ENCODE results near the gene HLA-DMB. TPM values are rescaled to one million over a fixed set of nuclear protein-coding genes. Genes with fewer than 3 reads are reported as not detected.

Gene HLA-DMB
- total and polyA plus RNA-seq, 10 of the 15 experiments (the other 5 are each of a cell fraction or from before 2014, with no cell fraction given), result 114 to 173 (median 150) TPM

DNA sequence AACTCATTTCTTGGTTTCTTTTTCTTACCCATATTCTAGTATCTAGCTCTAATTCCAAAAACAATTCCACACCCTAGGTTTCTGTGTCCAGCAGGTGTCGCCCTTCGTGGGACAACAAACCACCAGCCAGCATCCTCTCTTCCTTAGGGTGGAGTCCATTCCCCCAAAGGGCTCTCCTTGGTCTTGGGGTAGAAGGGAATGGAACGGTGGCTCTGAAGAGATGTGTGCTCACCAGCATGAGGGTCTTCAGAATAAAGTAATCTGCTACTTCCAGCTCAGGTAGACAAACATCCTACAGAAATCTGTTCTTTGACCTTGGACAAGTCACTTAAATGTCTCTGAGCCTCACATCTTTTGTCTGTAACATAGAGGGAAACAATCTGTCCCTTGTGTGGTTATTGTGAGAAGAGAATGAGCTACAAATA, 7.2 kb downstream of the HLA-DMB start (continued):
- TF ChIP-seq ZNF592 (IDR thresholded peaks at IDR 0.05) (no peak), SREBF2 (IDR thresholded peaks at IDR 0.05; ENCODE audit: low read length) (no peak), GATAD2B (conservative IDR thresholded peaks at IDR 0.05; ENCODE audit: low read depth) (no peak), CBFB (IDR thresholded peaks at IDR 0.05; ENCODE audit: low read depth) (peak; percentile 67; the same call in 1 of the 2 replicates), YBX1 (IDR thresholded peaks at IDR 0.05) (no peak), BMI1 (IDR thresholded peaks at IDR 0.05; ENCODE audit: borderline replicate concordance) (no peak), ZBED1 (IDR thresholded peaks at IDR 0.05; ENCODE audit: borderline replicate concordance) (peak; percentile 66; the same call in 1 of the 2 replicates), EGR1 (IDR thresholded peaks at IDR 0.05; ENCODE audit: borderline replicate concordance in 1 of 2, low read depth in 2 of 2, low read length in 2 of 2) (0 out of 3 replicates have a peak, but pooled peaks of 1 of the 2 experiments have one; percentile 28), KLF5 (IDR thresholded peaks at IDR 0.05; ENCODE audit: partially characterized antibody) (no peak), ZNF24 (IDR thresholded peaks at IDR 0.05) (no peak), YY1 (IDR thresholded peaks at IDR 0.05; ENCODE audit: low read depth, low read length) (peak; percentile 76), SMARCA5 (IDR thresholded peaks at IDR 0.05) (no peak), RCOR1 (conservative IDR thresholded peaks at IDR 0.05; ENCODE audit: low read depth, low read length) (no peak), NBN (IDR thresholded peaks at IDR 0.05) (no peak), SRF (IDR thresholded peaks at IDR 0.05; ENCODE audit: low read depth in 2 of 2, low read length in 2 of 2) (0 out of 4 replicates have a peak, but pooled peaks of 1 of the 2 experiments have one; percentile 19)
- TF ChIP-seq, protein P1, sequence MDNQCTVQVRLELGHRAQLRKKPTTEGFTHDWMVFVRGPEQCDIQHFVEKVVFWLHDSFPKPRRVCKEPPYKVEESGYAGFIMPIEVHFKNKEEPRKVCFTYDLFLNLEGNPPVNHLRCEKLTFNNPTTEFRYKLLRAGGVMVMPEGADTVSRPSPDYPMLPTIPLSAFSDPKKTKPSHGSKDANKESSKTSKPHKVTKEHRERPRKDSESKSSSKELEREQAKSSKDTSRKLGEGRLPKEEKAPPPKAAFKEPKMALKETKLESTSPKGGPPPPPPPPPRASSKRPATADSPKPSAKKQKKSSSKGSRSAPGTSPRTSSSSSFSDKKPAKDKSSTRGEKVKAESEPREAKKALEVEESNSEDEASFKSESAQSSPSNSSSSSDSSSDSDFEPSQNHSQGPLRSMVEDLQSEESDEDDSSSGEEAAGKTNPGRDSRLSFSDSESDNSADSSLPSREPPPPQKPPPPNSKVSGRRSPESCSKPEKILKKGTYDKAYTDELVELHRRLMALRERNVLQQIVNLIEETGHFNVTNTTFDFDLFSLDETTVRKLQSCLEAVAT (IDR thresholded peaks at IDR 0.05), result no peak
- TF ChIP-seq, protein P2, sequence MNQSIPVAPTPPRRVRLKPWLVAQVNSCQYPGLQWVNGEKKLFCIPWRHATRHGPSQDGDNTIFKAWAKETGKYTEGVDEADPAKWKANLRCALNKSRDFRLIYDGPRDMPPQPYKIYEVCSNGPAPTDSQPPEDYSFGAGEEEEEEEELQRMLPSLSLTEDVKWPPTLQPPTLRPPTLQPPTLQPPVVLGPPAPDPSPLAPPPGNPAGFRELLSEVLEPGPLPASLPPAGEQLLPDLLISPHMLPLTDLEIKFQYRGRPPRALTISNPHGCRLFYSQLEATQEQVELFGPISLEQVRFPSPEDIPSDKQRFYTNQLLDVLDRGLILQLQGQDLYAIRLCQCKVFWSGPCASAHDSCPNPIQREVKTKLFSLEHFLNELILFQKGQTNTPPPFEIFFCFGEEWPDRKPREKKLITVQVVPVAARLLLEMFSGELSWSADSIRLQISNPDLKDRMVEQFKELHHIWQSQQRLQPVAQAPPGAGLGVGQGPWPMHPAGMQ (IDR thresholded peaks at IDR 0.05; ENCODE audit: borderline replicate concordance), result no peak
- TF ChIP-seq, protein P3, sequence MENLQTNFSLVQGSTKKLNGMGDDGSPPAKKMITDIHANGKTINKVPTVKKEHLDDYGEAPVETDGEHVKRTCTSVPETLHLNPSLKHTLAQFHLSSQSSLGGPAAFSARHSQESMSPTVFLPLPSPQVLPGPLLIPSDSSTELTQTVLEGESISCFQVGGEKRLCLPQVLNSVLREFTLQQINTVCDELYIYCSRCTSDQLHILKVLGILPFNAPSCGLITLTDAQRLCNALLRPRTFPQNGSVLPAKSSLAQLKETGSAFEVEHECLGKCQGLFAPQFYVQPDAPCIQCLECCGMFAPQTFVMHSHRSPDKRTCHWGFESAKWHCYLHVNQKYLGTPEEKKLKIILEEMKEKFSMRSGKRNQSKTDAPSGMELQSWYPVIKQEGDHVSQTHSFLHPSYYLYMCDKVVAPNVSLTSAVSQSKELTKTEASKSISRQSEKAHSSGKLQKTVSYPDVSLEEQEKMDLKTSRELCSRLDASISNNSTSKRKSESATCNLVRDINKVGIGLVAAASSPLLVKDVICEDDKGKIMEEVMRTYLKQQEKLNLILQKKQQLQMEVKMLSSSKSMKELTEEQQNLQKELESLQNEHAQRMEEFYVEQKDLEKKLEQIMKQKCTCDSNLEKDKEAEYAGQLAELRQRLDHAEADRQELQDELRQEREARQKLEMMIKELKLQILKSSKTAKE (IDR thresholded peaks at IDR 0.05; ENCODE audit: low read depth, poor library complexity, severe bottlenecking), result no peak
- TF ChIP-seq, protein P4, sequence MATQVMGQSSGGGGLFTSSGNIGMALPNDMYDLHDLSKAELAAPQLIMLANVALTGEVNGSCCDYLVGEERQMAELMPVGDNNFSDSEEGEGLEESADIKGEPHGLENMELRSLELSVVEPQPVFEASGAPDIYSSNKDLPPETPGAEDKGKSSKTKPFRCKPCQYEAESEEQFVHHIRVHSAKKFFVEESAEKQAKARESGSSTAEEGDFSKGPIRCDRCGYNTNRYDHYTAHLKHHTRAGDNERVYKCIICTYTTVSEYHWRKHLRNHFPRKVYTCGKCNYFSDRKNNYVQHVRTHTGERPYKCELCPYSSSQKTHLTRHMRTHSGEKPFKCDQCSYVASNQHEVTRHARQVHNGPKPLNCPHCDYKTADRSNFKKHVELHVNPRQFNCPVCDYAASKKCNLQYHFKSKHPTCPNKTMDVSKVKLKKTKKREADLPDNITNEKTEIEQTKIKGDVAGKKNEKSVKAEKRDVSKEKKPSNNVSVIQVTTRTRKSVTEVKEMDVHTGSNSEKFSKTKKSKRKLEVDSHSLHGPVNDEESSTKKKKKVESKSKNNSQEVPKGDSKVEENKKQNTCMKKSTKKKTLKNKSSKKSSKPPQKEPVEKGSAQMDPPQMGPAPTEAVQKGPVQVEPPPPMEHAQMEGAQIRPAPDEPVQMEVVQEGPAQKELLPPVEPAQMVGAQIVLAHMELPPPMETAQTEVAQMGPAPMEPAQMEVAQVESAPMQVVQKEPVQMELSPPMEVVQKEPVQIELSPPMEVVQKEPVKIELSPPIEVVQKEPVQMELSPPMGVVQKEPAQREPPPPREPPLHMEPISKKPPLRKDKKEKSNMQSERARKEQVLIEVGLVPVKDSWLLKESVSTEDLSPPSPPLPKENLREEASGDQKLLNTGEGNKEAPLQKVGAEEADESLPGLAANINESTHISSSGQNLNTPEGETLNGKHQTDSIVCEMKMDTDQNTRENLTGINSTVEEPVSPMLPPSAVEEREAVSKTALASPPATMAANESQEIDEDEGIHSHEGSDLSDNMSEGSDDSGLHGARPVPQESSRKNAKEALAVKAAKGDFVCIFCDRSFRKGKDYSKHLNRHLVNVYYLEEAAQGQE (IDR thresholded peaks at IDR 0.05; ENCODE audit: low read depth, low read length), result no peak

All from GM12878 (cell line).